ENCODE data around the gene ABCG1.

GRCh38 chr21:42171091-42172053 is 47.6 kb upstream of the ABCG1 start:
- TF ChIP-seq CTCF (IDR thresholded peaks at IDR 0.05) (no peak), POLR2A (IDR thresholded peaks at IDR 0.05; ENCODE audit: low read depth) (no peak), EP300 (IDR thresholded peaks at IDR 0.05) (no peak)

All from esophagus muscularis mucosa (tissue), 4 donors.